A549 treated with ZK216348 at 1 μM for 4 hours (cell line): ENCODE results near the gene CCDC194. TPM values are rescaled to one million over a fixed set of nuclear protein-coding genes. Genes with fewer than 3 reads are reported as not detected.

Experiments used
- total RNA-seq: library from RNA; stranded (reverse); fragments of 200-300 nt; extraction: Qiagen RNA extraction; gene quantifications from 5 replicates; pipeline ENCODE4 v1.2.3, GENCODE V29; 2022; ENCODE audit warnings: low read depth

Gene CCDC194, protein sequence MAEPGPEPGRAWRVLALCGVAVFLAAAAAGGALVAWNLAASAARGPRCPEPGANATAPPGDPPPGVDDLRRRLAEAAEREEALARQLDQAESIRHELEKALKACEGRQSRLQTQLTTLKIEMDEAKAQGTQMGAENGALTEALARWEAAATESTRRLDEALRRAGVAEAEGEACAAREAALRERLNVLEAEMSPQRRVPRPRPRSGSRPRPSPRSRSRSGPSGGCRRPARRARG
- total RNA-seq: not detected in 5 replicates

DNA sequence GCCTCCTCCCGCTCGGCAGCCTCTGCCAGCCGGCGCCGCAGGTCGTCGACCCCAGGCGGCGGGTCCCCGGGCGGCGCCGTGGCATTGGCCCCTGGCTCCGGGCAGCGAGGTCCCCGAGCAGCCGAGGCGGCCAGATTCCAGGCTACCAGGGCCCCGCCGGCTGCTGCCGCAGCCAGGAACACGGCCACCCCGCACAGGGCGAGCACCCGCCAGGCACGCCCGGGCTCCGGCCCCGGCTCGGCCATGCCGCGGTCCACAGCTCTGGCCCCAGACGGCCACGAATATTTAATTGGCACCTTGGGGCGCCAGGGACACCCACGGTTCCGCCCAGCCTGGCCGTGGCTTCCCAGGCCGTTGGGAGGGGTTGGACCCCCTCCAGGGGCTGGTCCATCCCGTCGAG lies at the start of gene CCDC194:
CCDC194 (minus strand) TSS at position 283 of the 400 bp plus-strand sequence; CDS start at position 245, 38 bp downstream.

DNA sequence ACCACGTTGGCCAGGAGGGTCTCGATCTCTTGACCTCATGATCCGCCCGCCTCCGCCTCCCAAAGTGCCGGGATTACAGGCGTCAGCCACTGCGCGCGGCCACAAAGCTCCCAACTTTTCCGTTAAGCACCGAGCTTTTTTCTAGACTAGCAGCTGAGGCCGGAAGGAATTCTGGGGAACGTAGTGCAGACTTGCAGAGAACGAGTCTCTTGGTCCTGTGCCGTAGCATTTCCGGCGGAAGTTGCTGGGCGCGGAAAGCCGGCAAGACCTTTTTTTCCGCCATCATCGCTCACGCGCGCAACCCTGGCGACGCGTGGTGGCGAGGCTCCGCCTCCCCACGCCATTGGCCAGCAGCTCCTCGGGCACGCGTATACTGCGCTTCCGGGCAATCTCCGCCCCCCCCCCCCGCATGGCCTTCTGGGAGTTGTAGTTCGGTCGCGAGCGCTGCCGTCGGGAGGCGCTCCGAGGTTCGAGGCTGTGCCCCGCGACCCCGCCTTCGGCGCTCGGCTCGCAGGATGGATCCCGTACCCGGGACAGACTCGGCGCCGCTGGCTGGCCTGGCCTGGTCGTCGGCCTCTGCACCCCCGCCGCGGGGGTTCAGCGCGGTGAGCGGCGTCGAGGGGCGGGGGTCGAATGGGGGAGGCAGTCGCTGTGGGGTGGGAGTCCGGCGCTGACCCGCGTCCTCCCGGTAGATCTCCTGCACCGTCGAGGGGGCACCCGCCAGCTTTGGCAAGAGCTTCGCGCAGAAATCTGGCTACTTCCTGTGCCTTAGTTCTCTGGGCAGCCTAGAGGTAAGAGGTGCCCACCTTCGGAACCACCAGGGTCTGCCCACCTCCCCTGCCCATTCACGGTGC lies 25.9 kb upstream of the CCDC194 start, which contains the start of gene MVB12A:
MVB12A (plus strand) TSS at position 427 of the 854 bp plus-strand sequence; CDS start at position 516, 89 bp downstream.

DNA sequence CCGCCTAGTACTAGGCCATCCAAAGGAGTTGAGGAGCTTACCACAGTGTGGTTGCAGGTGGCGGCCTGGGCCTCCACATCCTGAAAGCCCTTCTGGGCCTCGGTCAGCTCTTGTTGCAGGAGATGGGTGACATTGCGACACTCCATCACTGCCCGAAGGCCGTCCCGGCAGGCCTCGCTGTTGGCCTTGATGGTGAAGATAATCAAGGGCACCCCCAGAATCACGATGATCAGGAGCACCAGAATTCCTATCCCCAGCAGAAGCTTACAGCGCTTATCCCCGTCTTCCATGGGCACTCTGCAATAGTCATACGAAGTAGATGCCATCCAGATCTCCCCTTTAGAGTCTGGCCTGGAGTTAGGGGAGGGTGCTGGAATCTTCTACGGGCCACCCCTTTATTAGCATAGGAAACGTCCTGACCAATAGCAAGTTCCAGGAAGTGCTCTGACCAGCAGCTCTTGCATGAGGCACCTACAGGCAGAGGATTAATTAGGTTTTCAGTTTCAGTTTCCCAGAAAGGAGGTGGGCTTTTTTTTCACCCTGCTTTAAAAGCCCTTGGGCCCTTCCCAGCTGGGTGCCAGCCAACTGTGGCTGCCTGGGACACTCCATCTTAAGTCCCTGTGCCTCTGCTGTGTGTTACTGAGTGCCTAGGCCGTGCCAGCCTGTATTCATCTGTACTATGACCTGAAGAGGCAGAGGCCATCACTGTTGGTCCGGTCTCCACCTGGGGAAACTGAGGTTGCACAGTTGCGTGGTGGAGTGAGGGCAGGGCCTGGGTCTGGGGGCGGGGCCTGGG lies 11.5 kb upstream of the CCDC194 start, which contains the start of gene BST2:
BST2 (minus strand) TSS at position 381 of the 796 bp plus-strand sequence; CDS start at position 326, 55 bp downstream.

DNA sequence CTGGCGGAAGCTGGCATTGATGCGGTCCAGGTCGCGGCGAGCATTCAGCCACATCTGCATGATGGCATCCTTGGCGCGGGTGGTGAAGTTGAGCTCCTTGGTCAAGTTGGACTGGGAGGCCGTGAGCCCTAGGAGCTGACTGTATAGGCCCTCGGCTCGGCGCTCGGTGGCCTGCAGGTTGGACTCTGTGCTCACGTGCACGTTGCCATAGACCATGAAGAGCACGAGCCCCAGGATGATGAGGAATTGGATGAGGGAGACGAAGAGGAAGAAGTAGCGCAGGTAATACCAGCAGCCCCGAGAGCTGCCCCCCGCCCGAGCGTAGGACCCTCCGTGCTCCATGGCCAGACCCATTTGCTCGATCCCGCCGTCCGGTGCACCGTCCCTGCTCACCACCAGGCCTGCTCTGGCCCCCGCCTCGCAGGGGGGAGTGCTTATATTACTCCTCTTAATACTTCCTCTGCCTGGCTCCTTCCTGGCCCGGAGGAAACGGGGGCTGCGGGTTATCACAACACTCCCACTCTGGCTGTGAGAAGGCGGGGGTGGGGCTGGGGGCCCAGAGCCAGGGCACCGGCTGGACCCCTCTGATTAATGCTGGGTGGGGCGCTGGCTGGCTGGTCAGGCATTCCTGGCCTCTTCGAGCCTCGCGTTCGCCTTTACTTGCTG lies 16.9 kb downstream of the CCDC194 start, which contains the start of gene PLVAP:
PLVAP (minus strand) TSS at position 408 of the 666 bp plus-strand sequence; CDS start at position 354, 54 bp downstream.

Other genes starting within 250 kb of the CCDC194 start
- gene USE1, start 178.8 kb downstream of the CCDC194 start, total RNA-seq: 12.2 to 17.8 TPM (median 16.3 TPM) in 5 replicates
- 8.0 to 13.5 TPM (median 11.6 TPM) in 5 replicates for gene OCEL1, start 168.0 kb downstream of the CCDC194 start, total RNA-seq
- 25.5 to 79.2 TPM (median 72.8 TPM) in 5 replicates for gene NR2F6, start 148.3 kb downstream of the CCDC194 start, total RNA-seq
- gene USHBP1, start 129.5 kb downstream of the CCDC194 start, total RNA-seq: not detected in 5 replicates
- 58.2 to 67.7 TPM (median 62.6 TPM) in 5 replicates for gene BABAM1, start 126.8 kb downstream of the CCDC194 start, total RNA-seq
- gene ANKLE1, start 112.3 kb downstream of the CCDC194 start, total RNA-seq: 0.12 to 0.90 TPM (median 0.52 TPM) in 5 replicates
- gene ABHD8, start 90.8 kb downstream of the CCDC194 start, total RNA-seq: 2.0 to 3.2 TPM (median 3.1 TPM) in 5 replicates
- 40.0 to 98.7 TPM (median 87.8 TPM) in 5 replicates for gene MRPL34, start 88.3 kb downstream of the CCDC194 start, total RNA-seq
- 46.6 to 71.6 TPM (median 63.9 TPM) in 5 replicates for gene DDA1, start 84.6 kb downstream of the CCDC194 start, total RNA-seq
- gene ANO8, start 59.3 kb downstream of the CCDC194 start, total RNA-seq: 1.6 to 5.5 TPM (median 4.3 TPM) in 5 replicates
- gene GTPBP3, start 56.6 kb downstream of the CCDC194 start, total RNA-seq: 15.3 to 25.9 TPM (median 22.8 TPM) in 5 replicates
- not detected in 5 replicates for gene PLVAP, start 16.9 kb downstream of the CCDC194 start, total RNA-seq
- gene BST2, start 11.4 kb upstream of the CCDC194 start, total RNA-seq: 0.23 to 0.35 TPM (median 0.32 TPM) in 3 of 5 replicates, not detected in the others
- 22.5 to 43.2 TPM (median 39.3 TPM) in 5 replicates for gene MVB12A, start 25.9 kb upstream of the CCDC194 start, total RNA-seq
- gene TMEM221, start 54.5 kb upstream of the CCDC194 start, total RNA-seq: 0.14 to 0.91 TPM (median 0.63 TPM) in 5 replicates
- gene NXNL1, start 66.7 kb upstream of the CCDC194 start, total RNA-seq: not detected in 5 replicates
- gene SLC27A1, start 76.3 kb upstream of the CCDC194 start, total RNA-seq: 1.7 to 3.6 TPM (median 2.8 TPM) in 5 replicates
- gene PGLS, start 117.5 kb upstream of the CCDC194 start, total RNA-seq: 41.7 to 79.6 TPM (median 75.4 TPM) in 5 replicates
- 46.5 to 80.8 TPM (median 73.0 TPM) in 5 replicates for gene COLGALT1, start 161.5 kb upstream of the CCDC194 start, total RNA-seq